SK-N-SH (cell line): ENCODE data around the gene SAA2.

Source experiments
- EP300 ChIP-seq, 2 experiments: IDR thresholded peaks; 2 replicates each; pipeline versions ENCODE4 v1.4.0 to v1.6.1; 2012; ENCODE audit warnings: borderline replicate concordance in 1 of 2, low read depth in 1 of 2, low read length in 1 of 2
- POLR2AphosphoS5 ChIP-seq: IDR thresholded peaks from 2 replicates; pipeline ENCODE4 v1.6.1; 2012; ENCODE audit warnings: low read depth, low read length
- TF ChIP-seq, protein P1 (sequence below): fragments of 200-600 bp; sonication (generic); IDR thresholded peaks from 2 replicates; pipeline ENCODE4 v1.6.1; 2017; ENCODE audit warnings: antibody characterized with exemption, mild to moderate bottlenecking, moderate library complexity

DNA sequence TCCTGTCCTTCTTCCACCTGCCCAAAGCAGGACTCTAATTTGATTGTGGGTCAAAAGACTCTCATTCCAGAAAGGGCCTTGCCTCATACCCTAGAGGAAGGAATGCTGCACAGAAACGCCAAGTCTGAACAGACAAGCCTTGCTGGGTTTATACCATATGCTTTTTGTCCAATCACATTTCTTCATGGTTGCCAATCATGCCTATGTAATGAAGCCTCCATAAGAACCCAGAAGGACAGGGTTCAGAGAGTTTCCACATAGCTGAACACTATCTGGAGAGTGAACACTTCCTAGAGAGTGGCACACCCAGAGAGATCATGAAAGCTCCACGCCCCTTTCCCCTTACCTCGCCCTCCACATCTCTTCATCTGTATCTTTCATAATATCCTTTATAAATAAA, 4.8 kb upstream of the SAA2 start:
- TF ChIP-seq EP300 (IDR thresholded peaks at IDR 0.05; ENCODE audit: borderline replicate concordance in 1 of 2, low read depth in 1 of 2, low read length in 1 of 2) (no peak), POLR2AphosphoS5 (no peak)
- TF ChIP-seq, protein P1, sequence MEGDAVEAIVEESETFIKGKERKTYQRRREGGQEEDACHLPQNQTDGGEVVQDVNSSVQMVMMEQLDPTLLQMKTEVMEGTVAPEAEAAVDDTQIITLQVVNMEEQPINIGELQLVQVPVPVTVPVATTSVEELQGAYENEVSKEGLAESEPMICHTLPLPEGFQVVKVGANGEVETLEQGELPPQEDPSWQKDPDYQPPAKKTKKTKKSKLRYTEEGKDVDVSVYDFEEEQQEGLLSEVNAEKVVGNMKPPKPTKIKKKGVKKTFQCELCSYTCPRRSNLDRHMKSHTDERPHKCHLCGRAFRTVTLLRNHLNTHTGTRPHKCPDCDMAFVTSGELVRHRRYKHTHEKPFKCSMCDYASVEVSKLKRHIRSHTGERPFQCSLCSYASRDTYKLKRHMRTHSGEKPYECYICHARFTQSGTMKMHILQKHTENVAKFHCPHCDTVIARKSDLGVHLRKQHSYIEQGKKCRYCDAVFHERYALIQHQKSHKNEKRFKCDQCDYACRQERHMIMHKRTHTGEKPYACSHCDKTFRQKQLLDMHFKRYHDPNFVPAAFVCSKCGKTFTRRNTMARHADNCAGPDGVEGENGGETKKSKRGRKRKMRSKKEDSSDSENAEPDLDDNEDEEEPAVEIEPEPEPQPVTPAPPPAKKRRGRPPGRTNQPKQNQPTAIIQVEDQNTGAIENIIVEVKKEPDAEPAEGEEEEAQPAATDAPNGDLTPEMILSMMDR = no peak
